ENCODE results near the gene ADAMTSL2.

Gene ADAMTSL2

DNA sequence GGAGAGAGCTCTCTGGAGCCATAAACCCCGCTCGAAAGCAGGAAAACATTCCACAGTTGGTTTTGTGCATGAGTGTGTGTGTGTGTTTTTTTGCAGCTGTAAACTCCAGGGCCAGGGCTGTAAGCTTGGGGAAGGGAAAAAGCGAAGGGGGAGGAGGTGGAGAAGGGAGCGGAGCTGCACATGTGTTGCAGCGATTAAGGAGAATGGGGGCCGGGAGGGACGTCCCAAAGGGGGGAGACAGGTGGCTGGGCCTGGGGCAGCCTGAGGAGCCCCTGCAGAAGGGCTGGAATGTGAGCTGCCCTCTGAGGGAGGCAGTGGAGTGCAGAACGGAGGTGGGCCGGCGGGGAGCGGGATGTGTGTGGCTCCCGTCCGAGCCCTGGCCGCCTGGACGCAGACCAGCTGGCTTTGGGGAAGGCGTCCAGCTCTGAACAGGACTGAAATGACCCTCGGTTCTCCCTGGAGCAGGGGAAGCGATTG, 7.0 kb upstream of the ADAMTSL2 start:
- no peaks in the 10 kb centered on the region for H3K9me3 ChIP-seq
- no peaks in the 10 kb centered on the region for H3K4me1 ChIP-seq (ENCODE audit: control insufficient read depth in 1 of 2, insufficient read depth in 1 of 2, low read depth in 1 of 2, low read length in 1 of 2)
- H3K36me3 ChIP-seq: no peaks in the 10 kb centered on the region
- H3K27me3 ChIP-seq: peaks cover 25% of the 10 kb centered on the region
- TF ChIP-seq, protein P1, sequence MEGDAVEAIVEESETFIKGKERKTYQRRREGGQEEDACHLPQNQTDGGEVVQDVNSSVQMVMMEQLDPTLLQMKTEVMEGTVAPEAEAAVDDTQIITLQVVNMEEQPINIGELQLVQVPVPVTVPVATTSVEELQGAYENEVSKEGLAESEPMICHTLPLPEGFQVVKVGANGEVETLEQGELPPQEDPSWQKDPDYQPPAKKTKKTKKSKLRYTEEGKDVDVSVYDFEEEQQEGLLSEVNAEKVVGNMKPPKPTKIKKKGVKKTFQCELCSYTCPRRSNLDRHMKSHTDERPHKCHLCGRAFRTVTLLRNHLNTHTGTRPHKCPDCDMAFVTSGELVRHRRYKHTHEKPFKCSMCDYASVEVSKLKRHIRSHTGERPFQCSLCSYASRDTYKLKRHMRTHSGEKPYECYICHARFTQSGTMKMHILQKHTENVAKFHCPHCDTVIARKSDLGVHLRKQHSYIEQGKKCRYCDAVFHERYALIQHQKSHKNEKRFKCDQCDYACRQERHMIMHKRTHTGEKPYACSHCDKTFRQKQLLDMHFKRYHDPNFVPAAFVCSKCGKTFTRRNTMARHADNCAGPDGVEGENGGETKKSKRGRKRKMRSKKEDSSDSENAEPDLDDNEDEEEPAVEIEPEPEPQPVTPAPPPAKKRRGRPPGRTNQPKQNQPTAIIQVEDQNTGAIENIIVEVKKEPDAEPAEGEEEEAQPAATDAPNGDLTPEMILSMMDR (IDR thresholded peaks at IDR 0.05): no peak
- no peak overlapping the region for H3K4me3 ChIP-seq (ENCODE audit: low read depth in 1 of 2, low read length in 1 of 2)
- no peak overlapping the region for H3K27ac ChIP-seq

GRCh38 chr9:133528001-133528875, 6.3 kb upstream of the ADAMTSL2 start:
- TF ChIP-seq, protein P1 (IDR thresholded peaks at IDR 0.05): no peak
- H3K27ac ChIP-seq: no peak overlapping the region
- no peaks in the 10 kb centered on the region for H3K9me3 ChIP-seq

DNA sequence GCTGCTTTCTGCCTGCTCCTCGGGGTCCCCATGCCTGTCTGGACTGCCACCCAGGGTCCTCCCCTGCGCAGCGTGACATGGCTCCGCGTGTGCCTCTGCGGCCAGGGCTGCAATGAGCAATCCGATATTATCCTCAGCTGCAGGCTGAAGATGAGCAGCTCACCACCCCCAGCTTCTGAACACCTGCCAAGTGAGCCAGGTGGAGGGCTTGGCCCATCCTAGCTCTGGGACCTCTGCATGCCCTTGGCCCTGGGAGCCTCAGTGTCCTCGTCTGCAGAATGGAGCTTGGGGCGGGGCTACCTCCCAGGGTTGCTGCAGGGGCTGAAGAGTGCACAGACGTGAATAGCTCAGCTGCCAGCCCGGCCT, 5.6 kb upstream of the ADAMTSL2 start:
- TF ChIP-seq, protein P1 (IDR thresholded peaks at IDR 0.05): no peak
- peaks cover 39% of the 10 kb centered on the region for H3K27me3 ChIP-seq
- H3K27ac ChIP-seq: no peak overlapping the region
- no peak overlapping the region for H3K4me3 ChIP-seq (ENCODE audit: low read depth in 1 of 2, low read length in 1 of 2)
- no peaks in the 10 kb centered on the region for H3K9me3 ChIP-seq
- H3K4me1 ChIP-seq (ENCODE audit: control insufficient read depth in 1 of 2, insufficient read depth in 1 of 2, low read depth in 1 of 2, low read length in 1 of 2): no peaks in the 10 kb centered on the region
- no peaks in the 10 kb centered on the region for H3K36me3 ChIP-seq

More at GRCh38 chr9:133528001-133528875, 6.3 kb upstream of the ADAMTSL2 start:
- Histone ChIP-seq H3K36me3 (no peaks in the 10 kb centered on the region), H3K4me3 (ENCODE audit: low read depth in 1 of 2, low read length in 1 of 2) (no peak overlapping the region), H3K4me1 (ENCODE audit: control insufficient read depth in 1 of 2, insufficient read depth in 1 of 2, low read depth in 1 of 2, low read length in 1 of 2) (no peaks in the 10 kb centered on the region), H3K27me3 (peaks cover 32% of the 10 kb centered on the region)

DNA sequence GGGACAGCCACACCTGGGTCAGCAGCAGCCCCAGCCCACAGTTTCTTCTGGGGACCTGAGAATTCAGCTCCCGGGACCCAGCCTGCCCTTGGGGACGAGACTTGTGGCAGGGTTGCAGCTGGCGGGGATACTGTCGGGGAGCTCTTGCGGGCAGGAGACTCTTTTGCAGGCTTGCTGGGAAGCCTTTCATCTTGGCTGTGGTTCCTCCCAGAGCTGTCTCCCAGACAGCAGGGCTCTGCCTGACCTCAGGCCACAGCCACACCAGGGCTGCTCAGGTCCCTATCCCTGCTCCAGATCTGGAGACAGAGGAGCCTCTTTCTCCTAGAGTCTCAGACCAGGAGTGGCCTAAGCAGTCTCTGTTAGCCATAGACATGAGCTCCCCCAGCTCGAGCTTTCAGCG, 5.0 kb upstream of the ADAMTSL2 start:
- H3K9me3 ChIP-seq: no peaks in the 10 kb centered on the region
- no peaks in the 10 kb centered on the region for H3K36me3 ChIP-seq
- H3K27me3 ChIP-seq: peaks cover 44% of the 10 kb centered on the region
- no peak overlapping the region for H3K27ac ChIP-seq
- H3K4me1 ChIP-seq (ENCODE audit: control insufficient read depth in 1 of 2, insufficient read depth in 1 of 2, low read depth in 1 of 2, low read length in 1 of 2): no peaks in the 10 kb centered on the region
- H3K4me3 ChIP-seq (ENCODE audit: low read depth in 1 of 2, low read length in 1 of 2): no peak overlapping the region
- TF ChIP-seq, protein P1 (IDR thresholded peaks at IDR 0.05): no peak

DNA sequence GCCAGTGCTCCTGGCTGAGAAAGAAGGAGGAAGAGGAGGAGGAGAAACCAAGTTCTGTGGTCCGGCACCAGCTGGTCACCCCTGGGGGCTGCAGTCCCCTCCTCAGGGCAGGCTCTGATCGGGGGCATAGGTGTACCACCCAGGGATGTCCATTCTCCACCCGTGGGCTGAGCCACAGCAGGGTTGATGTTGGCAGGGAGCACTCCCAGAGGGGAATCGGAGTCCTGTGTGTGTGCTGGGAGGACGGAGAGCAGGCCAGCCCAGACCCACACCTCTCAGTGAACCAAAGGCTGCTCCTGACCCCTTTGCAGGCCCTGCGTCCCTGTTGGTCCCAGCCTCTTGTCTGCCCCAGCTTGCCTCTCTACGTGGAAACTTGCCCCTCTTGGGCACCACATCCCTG, 4.6 kb upstream of the ADAMTSL2 start:
- peaks cover 49% of the 10 kb centered on the region for H3K27me3 ChIP-seq
- H3K4me3 ChIP-seq (ENCODE audit: low read depth in 1 of 2, low read length in 1 of 2): no peak overlapping the region
- TF ChIP-seq, protein P1 (IDR thresholded peaks at IDR 0.05): no peak
- no peaks in the 10 kb centered on the region for H3K36me3 ChIP-seq
- H3K4me1 ChIP-seq (ENCODE audit: control insufficient read depth in 1 of 2, insufficient read depth in 1 of 2, low read depth in 1 of 2, low read length in 1 of 2): no peaks in the 10 kb centered on the region
- no peaks in the 10 kb centered on the region for H3K9me3 ChIP-seq
- no peak overlapping the region for H3K27ac ChIP-seq
